Measurements from ENCODE around the gene REXO1.

DNA sequence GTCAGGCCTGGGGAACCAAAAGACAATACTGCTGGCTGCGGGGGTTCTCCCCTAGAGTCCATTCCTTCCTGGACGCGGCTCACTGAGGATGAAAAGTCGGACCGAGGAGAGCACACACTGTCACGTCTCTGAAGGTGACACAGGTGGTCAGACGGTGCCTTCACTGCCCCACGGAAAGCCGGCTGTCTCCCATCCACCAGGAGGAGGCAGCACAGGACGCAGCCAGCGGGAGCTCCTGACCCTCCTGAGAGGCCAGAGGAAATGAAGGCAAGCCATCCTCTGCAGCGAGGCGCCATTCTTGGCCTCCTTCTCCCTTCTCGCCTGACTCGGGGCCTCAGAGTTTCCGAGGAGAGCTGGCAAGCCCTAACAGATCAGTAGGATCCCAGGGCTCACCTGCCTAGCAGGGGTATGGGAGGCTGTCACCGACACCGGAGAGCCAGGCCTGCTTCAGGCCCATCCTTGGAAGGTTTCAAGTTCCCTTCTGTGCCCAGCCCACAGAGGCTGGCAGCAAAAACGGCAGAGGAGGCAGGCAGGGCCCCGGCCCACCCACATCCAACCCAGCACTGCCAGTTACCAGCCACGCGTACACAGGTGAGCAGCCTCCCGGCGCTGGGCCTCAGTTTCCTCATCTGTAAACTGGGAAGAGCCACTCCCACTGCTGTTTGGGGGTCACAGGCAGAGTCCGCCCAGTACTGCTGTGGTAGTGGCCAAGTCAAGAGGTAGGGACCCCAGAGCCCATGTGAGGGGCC, 4.5 kb downstream of the REXO1 start:
- TF ChIP-seq, protein P1, sequence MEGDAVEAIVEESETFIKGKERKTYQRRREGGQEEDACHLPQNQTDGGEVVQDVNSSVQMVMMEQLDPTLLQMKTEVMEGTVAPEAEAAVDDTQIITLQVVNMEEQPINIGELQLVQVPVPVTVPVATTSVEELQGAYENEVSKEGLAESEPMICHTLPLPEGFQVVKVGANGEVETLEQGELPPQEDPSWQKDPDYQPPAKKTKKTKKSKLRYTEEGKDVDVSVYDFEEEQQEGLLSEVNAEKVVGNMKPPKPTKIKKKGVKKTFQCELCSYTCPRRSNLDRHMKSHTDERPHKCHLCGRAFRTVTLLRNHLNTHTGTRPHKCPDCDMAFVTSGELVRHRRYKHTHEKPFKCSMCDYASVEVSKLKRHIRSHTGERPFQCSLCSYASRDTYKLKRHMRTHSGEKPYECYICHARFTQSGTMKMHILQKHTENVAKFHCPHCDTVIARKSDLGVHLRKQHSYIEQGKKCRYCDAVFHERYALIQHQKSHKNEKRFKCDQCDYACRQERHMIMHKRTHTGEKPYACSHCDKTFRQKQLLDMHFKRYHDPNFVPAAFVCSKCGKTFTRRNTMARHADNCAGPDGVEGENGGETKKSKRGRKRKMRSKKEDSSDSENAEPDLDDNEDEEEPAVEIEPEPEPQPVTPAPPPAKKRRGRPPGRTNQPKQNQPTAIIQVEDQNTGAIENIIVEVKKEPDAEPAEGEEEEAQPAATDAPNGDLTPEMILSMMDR (IDR thresholded peaks at IDR 0.05): no peak
- TF ChIP-seq POLR2AphosphoS5 (IDR thresholded peaks at IDR 0.05): no peak
